ENCODE results near the gene RANBP17. TPM values are rescaled to one million over a fixed set of nuclear protein-coding genes. Genes with fewer than 3 reads are reported as not detected.

Gene RANBP17
- total RNA-seq, 6 donors from 2014 or later = 12.6 to 81.4 (median 23.9) TPM

DNA sequence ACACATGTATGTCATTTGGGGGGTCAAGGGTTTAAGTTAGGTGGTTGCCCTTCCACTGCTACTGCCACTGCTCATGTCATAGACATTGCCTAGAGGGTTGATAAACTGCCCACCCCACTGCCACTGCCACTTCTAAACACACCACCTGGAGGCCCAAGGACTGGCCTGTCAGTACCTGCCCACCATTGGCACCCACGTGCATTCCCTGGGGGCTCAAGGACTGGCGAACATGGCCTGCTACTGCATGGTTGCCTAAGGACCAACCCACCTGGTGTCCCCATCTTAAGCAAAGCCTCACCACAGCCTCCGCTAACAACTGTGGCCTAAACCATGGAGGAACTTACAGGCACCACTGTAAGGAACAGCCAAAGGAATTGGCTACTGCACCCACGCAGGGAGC is 261.6 kb downstream of the RANBP17 start:
- no peak overlapping the region for H3K4me3 ChIP-seq
- H3K27me3 ChIP-seq = no peaks in the 10 kb centered on the region
- TF ChIP-seq POLR2AphosphoS5 (IDR thresholded peaks at IDR 0.05) (no peak), POLR2A (IDR thresholded peaks at IDR 0.05) (no peak), EP300 (IDR thresholded peaks at IDR 0.05) (no peak), CTCF (IDR thresholded peaks at IDR 0.05) (no peak)
- no peaks in the 10 kb centered on the region for H3K4me1 ChIP-seq
- no peak for DNase-seq
- H3K9me3 ChIP-seq = no peaks in the 10 kb centered on the region
- no peaks in the 10 kb centered on the region for H3K36me3 ChIP-seq
- no peak for ATAC-seq (ENCODE audit: low FRiP score in 2 of 2)
- H3K27ac ChIP-seq = no peak overlapping the region
- WGBS, 2 donors = 93 to 96% methylated on average over 4 of the region's 4 CpGs

DNA sequence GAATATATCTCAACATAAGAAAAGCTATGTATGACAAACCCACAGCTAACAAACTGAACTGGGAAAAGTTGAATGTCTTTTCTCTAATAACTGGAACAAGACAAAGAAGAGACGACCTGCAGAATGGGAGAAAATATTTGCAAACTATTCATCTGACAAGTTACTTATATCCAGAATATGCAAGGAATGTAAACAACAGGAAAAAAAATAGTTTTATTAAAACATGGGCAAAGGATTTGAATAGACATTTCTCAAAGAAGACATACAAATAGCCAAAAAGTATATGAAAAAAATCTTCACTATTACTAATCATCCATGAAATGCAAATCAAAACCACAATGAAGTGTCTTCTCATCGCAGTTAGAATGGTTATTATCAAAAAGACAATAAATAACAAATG is 265.5 kb downstream of the RANBP17 start:
- no peak for ATAC-seq (ENCODE audit: low FRiP score in 2 of 2)
- Histone ChIP-seq H3K36me3 (no peaks in the 10 kb centered on the region), H3K27ac (no peak overlapping the region), H3K4me3 (no peak overlapping the region), H3K4me1 (no peaks in the 10 kb centered on the region), H3K27me3 (no peaks in the 10 kb centered on the region), H3K9me3 (no peaks in the 10 kb centered on the region)
- no peak for DNase-seq
- TF ChIP-seq EP300 (IDR thresholded peaks at IDR 0.05) (no peak), CTCF (IDR thresholded peaks at IDR 0.05) (no peak)
- 74 to 79% methylated on average over 2 of the region's 2 CpGs for WGBS, 2 donors

DNA sequence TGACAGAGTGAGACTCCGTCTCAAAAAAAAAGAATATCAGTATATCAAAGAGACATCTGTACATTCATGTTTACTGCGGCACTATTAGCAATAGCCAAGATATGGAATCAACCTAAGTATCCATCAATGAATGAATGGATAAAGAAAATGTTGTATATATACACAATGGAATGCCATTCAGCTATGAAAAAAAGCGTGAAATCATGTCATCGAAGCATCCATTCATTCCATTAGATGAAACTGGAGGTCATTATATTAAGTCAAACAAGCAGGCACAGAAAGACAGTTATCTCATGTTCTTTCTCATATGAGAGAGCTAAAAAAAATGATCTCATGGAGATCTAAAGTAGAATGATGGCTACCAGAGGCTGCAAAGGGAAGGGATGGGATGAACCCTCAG is 266.3 kb downstream of the RANBP17 start:
- H3K27me3 ChIP-seq = no peaks in the 10 kb centered on the region
- no peaks in the 10 kb centered on the region for H3K36me3 ChIP-seq
- no peaks in the 10 kb centered on the region for H3K4me1 ChIP-seq
- H3K27ac ChIP-seq = no peak overlapping the region
- H3K4me3 ChIP-seq = no peak overlapping the region
- no peaks in the 10 kb centered on the region for H3K9me3 ChIP-seq
- ATAC-seq (ENCODE audit: low FRiP score in 2 of 2) = no peak
- TF ChIP-seq POLR2A (IDR thresholded peaks at IDR 0.05) (no peak), EP300 (IDR thresholded peaks at IDR 0.05) (no peak), POLR2AphosphoS5 (IDR thresholded peaks at IDR 0.05) (no peak), CTCF (IDR thresholded peaks at IDR 0.05) (no peak)
- 92 to 99% methylated on average over 4 of the region's 4 CpGs for WGBS, 2 donors
- DNase-seq = no peak

GRCh38 chr5:171129308-171129707 is 267.5 kb downstream of the RANBP17 start:
- H3K4me1 ChIP-seq = no peaks in the 10 kb centered on the region
- DNase-seq (no peak), ATAC-seq (ENCODE audit: low FRiP score in 2 of 2) (no peak)
- 75 to 77% methylated on average over 5 of the region's 5 CpGs for WGBS, 2 donors
- no peak overlapping the region for H3K27ac ChIP-seq
- TF ChIP-seq CTCF (IDR thresholded peaks at IDR 0.05) (no peak), POLR2AphosphoS5 (IDR thresholded peaks at IDR 0.05) (no peak), POLR2A (IDR thresholded peaks at IDR 0.05) (no peak), EP300 (IDR thresholded peaks at IDR 0.05) (no peak)
- no peaks in the 10 kb centered on the region for H3K9me3 ChIP-seq
- no peak overlapping the region for H3K4me3 ChIP-seq
- H3K27me3 ChIP-seq = no peaks in the 10 kb centered on the region
- H3K36me3 ChIP-seq = no peaks in the 10 kb centered on the region

- ATAC-seq (ENCODE audit: low FRiP score in 2 of 2) (no peak), DNase-seq (no peak)
- H3K36me3 ChIP-seq = no peaks in the 10 kb centered on the region
- H3K4me3 ChIP-seq = no peak overlapping the region
- no peak overlapping the region for H3K27ac ChIP-seq
- H3K9me3 ChIP-seq = no peaks in the 10 kb centered on the region
- no peaks in the 10 kb centered on the region for H3K27me3 ChIP-seq
- no peaks in the 10 kb centered on the region for H3K4me1 ChIP-seq
- TF ChIP-seq POLR2AphosphoS5 (IDR thresholded peaks at IDR 0.05) (no peak), POLR2A (IDR thresholded peaks at IDR 0.05) (no peak), CTCF (IDR thresholded peaks at IDR 0.05) (no peak), EP300 (IDR thresholded peaks at IDR 0.05) (no peak)
Observed at GRCh38 chr5:171131497-171131896, 269.7 kb downstream of the RANBP17 start.
